NCI-H510A treated with DMSO at 0.1 percent for 48 hours (cell line): ENCODE measurements around the gene CSTF2T.
A peak's percentile ranks its signal among the peaks of the same experiment; 100 is the strongest.

Experiments used
- DNase-seq: peaks from one replicate; lab custom pipeline; 2025; lab: John Stamatoyannopoulos, UW

CSTF2T gene

GRCh38 chr10:51699475-51700227 lies at the start of gene CSTF2T:
TSS of gene CSTF2T (minus strand) at chr10:51699595. CDS start at chr10:51699549, 46 bp downstream.
- DNase-seq, result peak; percentile 90

- DNase-seq, result no peak
Measured at GRCh38 chr10:51748959-51749358, 49.6 kb upstream of the CSTF2T start.

GRCh38 chr10:51747216-51747615 lies 47.8 kb upstream of the CSTF2T start:
- no peak for DNase-seq

- no peak for DNase-seq
Measured at GRCh38 chr10:51745397-51745796, 46.0 kb upstream of the CSTF2T start.

GRCh38 chr10:51744235-51745000 lies 45.0 kb upstream of the CSTF2T start:
- no peak for DNase-seq

- DNase-seq, result no peak
Measured at GRCh38 chr10:51743146-51743545, 43.8 kb upstream of the CSTF2T start.

GRCh38 chr10:51733057-51733456 lies 33.7 kb upstream of the CSTF2T start:
- no peak for DNase-seq

GRCh38 chr10:51729822-51730555 lies 30.6 kb upstream of the CSTF2T start:
- DNase-seq, result no peak

- DNase-seq, result no peak
Measured at GRCh38 chr10:51724038-51724437, 24.6 kb upstream of the CSTF2T start.

- DNase-seq, result no peak
Measured at GRCh38 chr10:51718804-51719291, 19.5 kb upstream of the CSTF2T start.

GRCh38 chr10:51716981-51717380 lies 17.6 kb upstream of the CSTF2T start:
- no peak for DNase-seq

GRCh38 chr10:51711519-51711891 lies 12.1 kb upstream of the CSTF2T start:
- no peak for DNase-seq

- no peak for DNase-seq
Measured at GRCh38 chr10:51709324-51709972, 10.1 kb upstream of the CSTF2T start.

- no peak for DNase-seq
Measured at GRCh38 chr10:51708609-51709008, 9.2 kb upstream of the CSTF2T start.

GRCh38 chr10:51707821-51708424 lies 8.5 kb upstream of the CSTF2T start:
- DNase-seq, result no peak

- DNase-seq, result no peak
Measured at GRCh38 chr10:51707392-51707791, 8.0 kb upstream of the CSTF2T start.

GRCh38 chr10:51706225-51706624 lies 6.8 kb upstream of the CSTF2T start:
- DNase-seq, result no peak

GRCh38 chr10:51705774-51706173 lies 6.4 kb upstream of the CSTF2T start:
- no peak for DNase-seq

- peak; percentile 81 for DNase-seq
Measured at GRCh38 chr10:51700228-51700817, 928 bp upstream of the CSTF2T start.

- DNase-seq, result no peak
Measured at GRCh38 chr10:51699145-51699474, 285 bp downstream of the CSTF2T start.

GRCh38 chr10:51698473-51699063 lies 827 bp downstream of the CSTF2T start:
- no peak for DNase-seq
